H9 (cell line): ENCODE data around the gene NIM1K. TPM values are rescaled to one million over a fixed set of nuclear protein-coding genes. Genes with fewer than 3 reads are reported as not detected.

ENCODE experiments used
- DNase-seq: peaks from one replicate; pipeline ENCODE4 v3.0.0-alpha.2; 2017
- H2AFZ ChIP-seq: one replicate; pipeline ENCODE4 v1.6.1; 2013; ENCODE audit warnings: mild to moderate bottlenecking, low read length, control low read depth, moderate library complexity
- H2AK5ac ChIP-seq: 2 replicates; pipeline ENCODE4 v1.6.1; 2013; ENCODE audit warnings: low read length, control low read depth, mixed read lengths; ENCODE audit not compliant: insufficient read length
- H2BK120ac ChIP-seq: one replicate; pipeline ENCODE4 v1.6.1; 2013; ENCODE audit warnings: low read depth, mild to moderate bottlenecking, low read length, control low read depth, inconsistent platforms; ENCODE audit not compliant: poor library complexity, severe bottlenecking
- H2BK12ac ChIP-seq: 2 replicates; pipeline ENCODE4 v1.6.1; 2013; ENCODE audit warnings: low read length, control low read depth, mixed read lengths, low read depth; ENCODE audit not compliant: insufficient read length
- H2BK15ac ChIP-seq: 2 replicates; pipeline ENCODE4 v1.6.1; 2013; ENCODE audit warnings: low read depth, low read length, control low read depth
- H2BK20ac ChIP-seq: one replicate; pipeline ENCODE4 v1.6.1; 2013; ENCODE audit warnings: low read depth, mild to moderate bottlenecking, low read length, control low read depth, inconsistent platforms; ENCODE audit not compliant: poor library complexity, severe bottlenecking
- H2BK5ac ChIP-seq: 2 replicates; pipeline ENCODE4 v1.6.1; 2013; ENCODE audit warnings: low read length, control low read depth, mixed read lengths; ENCODE audit not compliant: insufficient read length
- H3K14ac ChIP-seq: 2 replicates; pipeline ENCODE4 v1.6.1; 2013; ENCODE audit warnings: low read length, control low read depth; ENCODE audit not compliant: insufficient read depth
- H3K18ac ChIP-seq: 2 replicates; pipeline ENCODE4 v1.6.1; 2013; ENCODE audit warnings: low read depth, mild to moderate bottlenecking, mixed read lengths, low read length, control low read depth; ENCODE audit not compliant: insufficient read length
- H3K23ac ChIP-seq: 2 replicates; pipeline ENCODE4 v1.6.1; 2013; ENCODE audit warnings: low read length, control low read depth, mixed read lengths, low read depth; ENCODE audit not compliant: insufficient read length
- H3K23me2 ChIP-seq: 2 replicates; pipeline ENCODE4 v1.6.1; 2013; ENCODE audit warnings: low read depth, mild to moderate bottlenecking, mixed read lengths, low read length, control low read depth; ENCODE audit not compliant: insufficient read length, poor library complexity, severe bottlenecking
- H3K27ac ChIP-seq: 2 replicates; pipeline ENCODE4 v1.5.1; 2013; ENCODE audit warnings: low read length, control low read depth, mixed read lengths, low read depth; ENCODE audit not compliant: insufficient read length
- H3K27me3 ChIP-seq: 2 replicates; pipeline ENCODE4 v1.6.1; 2013; ENCODE audit warnings: low read length, control low read depth, inconsistent platforms; ENCODE audit not compliant: insufficient read depth
- H3K4ac ChIP-seq: 2 replicates; pipeline ENCODE4 v1.6.1; 2013; ENCODE audit warnings: low read depth, mild to moderate bottlenecking, control low read depth, inconsistent platforms, low read length, moderate library complexity
- H3K4me1 ChIP-seq: 2 replicates; pipeline ENCODE4 v1.6.1; 2013; ENCODE audit warnings: low read length, control low read depth, inconsistent platforms; ENCODE audit not compliant: insufficient read depth
- H3K4me2 ChIP-seq: 2 replicates; pipeline ENCODE4 v1.6.1; 2013; ENCODE audit warnings: low read length, control low read depth, mixed read lengths; ENCODE audit not compliant: insufficient read length, insufficient read depth
- H3K56ac ChIP-seq: 2 replicates; pipeline ENCODE4 v1.6.1; 2013; ENCODE audit warnings: low read depth, mild to moderate bottlenecking, mixed read lengths, low read length, control low read depth; ENCODE audit not compliant: insufficient read length
- H3K79me1 ChIP-seq: 2 replicates; pipeline ENCODE4 v1.6.1; 2013; ENCODE audit warnings: low read depth, mild to moderate bottlenecking, moderate library complexity, low read length, control low read depth, inconsistent platforms; ENCODE audit not compliant: insufficient read depth, poor library complexity, severe bottlenecking
- H3K79me2 ChIP-seq: 2 replicates; pipeline ENCODE4 v1.6.1; 2013; ENCODE audit warnings: low read length, control low read depth, inconsistent platforms; ENCODE audit not compliant: insufficient read depth
- H3K9ac ChIP-seq: 2 replicates; pipeline ENCODE4 v1.6.1; 2013; ENCODE audit warnings: low read length, control low read depth, mixed read lengths; ENCODE audit not compliant: insufficient read length; ENCODE audit errors: extremely low read depth
- H3K9me3 ChIP-seq: one replicate; pipeline ENCODE4 v1.6.1; 2013; ENCODE audit warnings: low read depth, low read length, inconsistent platforms; ENCODE audit not compliant: control insufficient read depth
- H3T11ph ChIP-seq: one replicate; pipeline ENCODE4 v1.6.1; 2013; ENCODE audit warnings: mild to moderate bottlenecking, low read length, control low read depth, inconsistent platforms
- H4K20me1 ChIP-seq: one replicate; pipeline ENCODE4 v1.6.1; 2013; ENCODE audit not compliant: control insufficient read depth, insufficient read length, insufficient read depth
- H4K5ac ChIP-seq: 2 replicates; pipeline ENCODE4 v1.6.1; 2013; ENCODE audit warnings: low read depth, mild to moderate bottlenecking, mixed read lengths, low read length, control low read depth; ENCODE audit not compliant: insufficient read length
- H4K8ac ChIP-seq: replicated peaks from 2 replicates; pipeline ENCODE4 v1.6.1; 2013; ENCODE audit warnings: low read length, control low read depth, mixed read lengths, low read depth; ENCODE audit not compliant: insufficient read length
- H4K91ac ChIP-seq: 2 replicates; pipeline ENCODE4 v1.6.1; 2013; ENCODE audit warnings: low read depth, mild to moderate bottlenecking, moderate library complexity, mixed read lengths, low read length, control low read depth; ENCODE audit not compliant: insufficient read length
- H3K27ac Mint-ChIP-seq, 3 experiments: 2 replicates in 2 of 3; 3 replicates in 1 of 3; pipeline ENCODE4 v1.8.0; 2020 to 2021; ENCODE audit warnings: mixed read lengths in 3 of 3, mild to moderate bottlenecking in 1 of 3, moderate library complexity in 1 of 3
- H3K27me3 Mint-ChIP-seq: 2 replicates; pipeline ENCODE4 v1.8.0; 2021; ENCODE audit warnings: low read depth, mild to moderate bottlenecking, moderate library complexity, mixed read lengths
- H3K36me3 Mint-ChIP-seq, 3 experiments: 2 replicates in 2 of 3; 3 replicates in 1 of 3; pipeline ENCODE4 v1.8.0; 2020 to 2021; ENCODE audit warnings: low read depth in 3 of 3, mixed read lengths in 3 of 3; ENCODE audit not compliant: insufficient read depth in 1 of 3
- H3K4me1 Mint-ChIP-seq, 2 experiments: 2 replicates each; pipeline ENCODE4 v1.8.0; 2020; ENCODE audit warnings: mixed read lengths in 2 of 2
- H3K4me3 Mint-ChIP-seq, 2 experiments: 2 replicates in 1 of 2; 3 replicates in 1 of 2; pipeline ENCODE4 v1.8.0; 2020 to 2021; ENCODE audit warnings: mild to moderate bottlenecking in 2 of 2, mixed read lengths in 2 of 2, moderate library complexity in 1 of 2
- H3K9me3 Mint-ChIP-seq, 2 experiments: 2 replicates in 1 of 2; 3 replicates in 1 of 2; pipeline ENCODE4 v1.8.0; 2020; ENCODE audit warnings: mild to moderate bottlenecking in 2 of 2, mixed read lengths in 2 of 2, moderate library complexity in 1 of 2
- CTCF ChIP-seq: fragments of 200-600 bp; sonication (generic); conservative IDR thresholded peaks from 3 replicates; pipeline ENCODE4 v1.8.0; 2021; ENCODE audit warnings: antibody characterized with exemption, mild to moderate bottlenecking
- WGBS: extraction: QIAGEN DNeasy Blood & Tissue Kit; methylation state at CpG from one replicate; pipeline ENCODE4 v1.1.7; 2013; ENCODE audit warnings: missing lambda C conversion rate, low lambda C conversion rate, mixed read lengths; ENCODE audit not compliant: insufficient read length; ENCODE audit errors: extremely low coverage; 5-methylcytosine and 5-hydroxymethylcytosine counted together
- total RNA-seq: library from RNA; stranded (reverse); gene quantifications from 2 replicates; pipeline ENCODE4 v1.2.1, GENCODE V29; 2021

The NIM1K gene
- total RNA-seq, 1 experiment from 2014 or later, result 0.07 TPM

- no peak overlapping the region for H3K27ac Mint-ChIP-seq
- no CpG with 5 or more reads among the region's 12 CpGs for WGBS
- H3K79me1 ChIP-seq, result no peaks in the 10 kb centered on the region
These were observed 87.7 kb downstream of the NIM1K start for GRCh38 chr5:43279548-43280274.

More at GRCh38 chr5:43279548-43280274, 87.7 kb downstream of the NIM1K start:
- Histone ChIP-seq H3K23ac (no peak overlapping the region), H3K27me3 (no peaks in the 10 kb centered on the region), H2AFZ (no peak overlapping the region), H3K18ac (no peak overlapping the region), H3K9ac (no peak overlapping the region), H2BK12ac (no peak overlapping the region), H4K91ac (no peak overlapping the region), H4K20me1 (no peaks in the 10 kb centered on the region), H2AK5ac (no peak overlapping the region), H3K4me2 (no peak overlapping the region), H3T11ph (no peak overlapping the region), H3K79me2 (no peaks in the 10 kb centered on the region), H2BK15ac (no peak overlapping the region), H3K4me1 (no peaks in the 10 kb centered on the region), H3K9me3 (no peaks in the 10 kb centered on the region), H3K4ac (no peak overlapping the region), H2BK5ac (no peak overlapping the region), H2BK20ac (no peak overlapping the region), H3K14ac (no peak overlapping the region), H3K27ac (no peak overlapping the region), H3K23me2 (no peaks in the 10 kb centered on the region), H4K5ac (no peak overlapping the region), H3K56ac (no peak overlapping the region), H2BK120ac (no peak overlapping the region), H4K8ac (no peak overlapping the region)
- H3K27me3 Mint-ChIP-seq, result peaks cover 6% of the 10 kb centered on the region
- no peak for DNase-seq
- no peaks in the 10 kb centered on the region for H3K36me3 Mint-ChIP-seq
- no peak for TF ChIP-seq CTCF
- no peak overlapping the region for H3K4me3 Mint-ChIP-seq
- no peaks in the 10 kb centered on the region for H3K9me3 Mint-ChIP-seq
- 0 out of 4 replicates have a peak, but pooled peaks cover 0 to 1% of the 10 kb centered on the region in 2 experiments for H3K4me1 Mint-ChIP-seq
